Subcutaneous adipose tissue (tissue), 4 donors: ENCODE data around the gene ZBTB20. TPM values are rescaled to one million over a fixed set of nuclear protein-coding genes. Genes with fewer than 3 reads are reported as not detected.

Source experiments
- CTCF ChIP-seq: fragments of 450-650 bp; IDR thresholded peaks from one replicate; pipeline ENCODE4 v1.5.1; 2016; ENCODE audit warnings: low read depth, mild to moderate bottlenecking, control low read depth, antibody characterized with exemption, moderate library complexity
- total RNA-seq, 4 donors: library from RNA; depleted of rRNA; stranded (reverse); fragments of >200 nt; gene quantifications; one replicate each; pipeline ENCODE4 v1.1.0, GENCODE V29; 2016

Gene ZBTB20
- total RNA-seq, 4 donors from 2014 or later = 60.3 to 93.4 (median 69.1) TPM

GRCh38 chr3:114595522-114596028 lies 551.5 kb downstream of the ZBTB20 start:
- no peak for TF ChIP-seq CTCF

- no peak for TF ChIP-seq CTCF
Observed at GRCh38 chr3:114590309-114591047, 556.6 kb downstream of the ZBTB20 start.

GRCh38 chr3:114587986-114588385 lies 559.1 kb downstream of the ZBTB20 start:
- no peak for TF ChIP-seq CTCF

- no peak for TF ChIP-seq CTCF
Observed at GRCh38 chr3:114586119-114586518, 561.0 kb downstream of the ZBTB20 start.

- TF ChIP-seq CTCF = no peak
Observed at GRCh38 chr3:114585687-114586086, 561.4 kb downstream of the ZBTB20 start.

GRCh38 chr3:114584734-114585371 lies 562.2 kb downstream of the ZBTB20 start:
- TF ChIP-seq CTCF = no peak

- no peak for TF ChIP-seq CTCF
Observed at GRCh38 chr3:114582929-114583328, 564.2 kb downstream of the ZBTB20 start.
